BE2C (cell line): ENCODE data around the gene FAT3.

Source experiments
- DNase-seq: peaks from one replicate; pipeline ENCODE4 v3.0.0-alpha.2; 2020
- H3K27me3 ChIP-seq: fragments of 250-450 bp; sonication (Bioruptor Pico); 2 replicates; pipeline ENCODE4 v1.5.1; 2020; ENCODE audit warnings: mild to moderate bottlenecking
- H3K36me3 ChIP-seq: fragments of 250-450 bp; sonication (Bioruptor Pico); 2 replicates; pipeline ENCODE4 v1.5.1; 2020; ENCODE audit warnings: mild to moderate bottlenecking
- H3K4me1 ChIP-seq: fragments of 250-450 bp; sonication (Bioruptor Pico); 2 replicates; pipeline ENCODE4 v1.5.1; 2020
- H3K4me3 ChIP-seq: 2 replicates; pipeline ENCODE4 v1.5.1; 2011; ENCODE audit warnings: low read depth, low read length
- H3K9me3 ChIP-seq: fragments of 250-450 bp; sonication (Bioruptor Pico); 2 replicates; pipeline ENCODE4 v1.5.1; 2020
- TF ChIP-seq, protein P1 (sequence below): IDR thresholded peaks from 2 replicates; pipeline ENCODE4 v1.5.1; 2012; ENCODE audit warnings: mild to moderate bottlenecking, low read depth, low read length

FAT3 gene

DNA sequence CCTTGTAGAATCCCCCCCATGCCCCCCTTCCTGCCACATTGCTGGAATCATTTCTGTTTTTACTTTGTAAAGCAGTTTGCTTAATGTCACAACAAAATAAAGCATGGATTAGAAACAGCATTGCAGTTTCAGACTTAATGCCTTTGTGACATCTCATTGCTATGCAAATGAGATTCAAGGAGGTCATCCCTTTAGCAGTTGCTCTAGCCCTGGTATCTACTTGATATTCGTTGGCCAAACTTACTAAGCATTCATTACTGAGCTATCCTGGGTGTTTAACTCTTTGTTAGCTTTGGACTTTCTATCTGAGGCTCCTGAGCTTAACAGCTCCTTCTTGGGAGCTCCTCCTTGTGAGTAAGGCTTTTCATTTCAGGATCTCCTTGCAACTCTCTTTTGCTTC, 16.3 kb downstream of the FAT3 start:
- Histone ChIP-seq H3K36me3 (no peaks in the 10 kb centered on the region), H3K27me3 (no peaks in the 10 kb centered on the region), H3K9me3 (no peaks in the 10 kb centered on the region), H3K4me3 (no peak overlapping the region), H3K4me1 (peaks cover 9% of the 10 kb centered on the region; the same call in 1 of the 2 replicates)
- no peak for DNase-seq
- TF ChIP-seq, protein P1, sequence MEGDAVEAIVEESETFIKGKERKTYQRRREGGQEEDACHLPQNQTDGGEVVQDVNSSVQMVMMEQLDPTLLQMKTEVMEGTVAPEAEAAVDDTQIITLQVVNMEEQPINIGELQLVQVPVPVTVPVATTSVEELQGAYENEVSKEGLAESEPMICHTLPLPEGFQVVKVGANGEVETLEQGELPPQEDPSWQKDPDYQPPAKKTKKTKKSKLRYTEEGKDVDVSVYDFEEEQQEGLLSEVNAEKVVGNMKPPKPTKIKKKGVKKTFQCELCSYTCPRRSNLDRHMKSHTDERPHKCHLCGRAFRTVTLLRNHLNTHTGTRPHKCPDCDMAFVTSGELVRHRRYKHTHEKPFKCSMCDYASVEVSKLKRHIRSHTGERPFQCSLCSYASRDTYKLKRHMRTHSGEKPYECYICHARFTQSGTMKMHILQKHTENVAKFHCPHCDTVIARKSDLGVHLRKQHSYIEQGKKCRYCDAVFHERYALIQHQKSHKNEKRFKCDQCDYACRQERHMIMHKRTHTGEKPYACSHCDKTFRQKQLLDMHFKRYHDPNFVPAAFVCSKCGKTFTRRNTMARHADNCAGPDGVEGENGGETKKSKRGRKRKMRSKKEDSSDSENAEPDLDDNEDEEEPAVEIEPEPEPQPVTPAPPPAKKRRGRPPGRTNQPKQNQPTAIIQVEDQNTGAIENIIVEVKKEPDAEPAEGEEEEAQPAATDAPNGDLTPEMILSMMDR = no peak

DNA sequence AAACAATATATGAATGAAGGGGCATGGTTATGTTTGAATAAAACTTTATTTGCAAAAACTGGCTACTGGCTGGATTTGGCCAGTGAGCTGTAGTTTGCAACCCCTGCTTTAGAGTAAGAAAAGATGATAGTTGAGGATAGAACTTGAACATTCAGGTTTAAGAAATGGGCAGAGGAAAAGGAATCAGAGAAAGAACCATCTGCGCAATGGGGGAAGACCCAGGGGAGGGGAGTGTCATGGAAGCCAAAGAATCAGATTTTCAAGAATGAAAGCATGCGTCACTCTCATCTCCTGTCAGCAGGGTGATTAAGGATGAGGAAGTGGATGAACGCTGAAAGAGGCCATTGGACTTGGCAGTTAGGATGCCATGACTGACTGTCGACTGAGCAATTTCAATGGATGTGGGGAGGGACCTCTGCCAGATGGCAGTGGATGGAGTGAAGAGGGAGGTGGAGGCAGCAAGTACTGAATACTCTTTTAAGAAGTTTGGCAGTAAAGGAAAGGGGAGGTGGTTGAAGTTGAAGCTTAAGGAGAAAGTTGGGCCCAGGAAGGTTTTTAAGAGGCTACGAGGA, 21.2 kb downstream of the FAT3 start:
- Histone ChIP-seq H3K36me3 (no peaks in the 10 kb centered on the region), H3K27me3 (no peaks in the 10 kb centered on the region), H3K9me3 (no peaks in the 10 kb centered on the region), H3K4me3 (no peak overlapping the region), H3K4me1 (0 out of 2 replicates have a peak, but pooled peaks cover 4% of the 10 kb centered on the region)
- TF ChIP-seq, protein P1 = no peak
- DNase-seq = no peak

DNA sequence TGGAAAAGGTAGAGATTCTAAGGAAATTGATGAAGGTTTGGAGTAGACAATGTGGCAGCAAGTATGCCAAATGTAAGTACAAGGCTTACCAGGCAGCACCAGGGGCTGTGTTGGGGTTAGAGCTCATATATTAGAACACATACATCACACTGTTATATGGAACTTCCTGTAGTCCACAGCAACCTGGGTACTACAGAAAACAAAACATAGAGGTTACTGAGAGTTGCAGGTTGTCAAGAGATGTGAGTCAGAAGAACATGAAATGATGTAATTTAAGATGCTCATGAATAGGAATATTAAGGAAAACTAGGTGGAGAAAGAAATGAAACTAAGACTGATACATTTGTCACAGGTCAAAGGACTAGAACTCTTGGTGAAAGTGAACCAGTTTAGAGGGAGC, 22.0 kb downstream of the FAT3 start:
- DNase-seq = no peak

DNA sequence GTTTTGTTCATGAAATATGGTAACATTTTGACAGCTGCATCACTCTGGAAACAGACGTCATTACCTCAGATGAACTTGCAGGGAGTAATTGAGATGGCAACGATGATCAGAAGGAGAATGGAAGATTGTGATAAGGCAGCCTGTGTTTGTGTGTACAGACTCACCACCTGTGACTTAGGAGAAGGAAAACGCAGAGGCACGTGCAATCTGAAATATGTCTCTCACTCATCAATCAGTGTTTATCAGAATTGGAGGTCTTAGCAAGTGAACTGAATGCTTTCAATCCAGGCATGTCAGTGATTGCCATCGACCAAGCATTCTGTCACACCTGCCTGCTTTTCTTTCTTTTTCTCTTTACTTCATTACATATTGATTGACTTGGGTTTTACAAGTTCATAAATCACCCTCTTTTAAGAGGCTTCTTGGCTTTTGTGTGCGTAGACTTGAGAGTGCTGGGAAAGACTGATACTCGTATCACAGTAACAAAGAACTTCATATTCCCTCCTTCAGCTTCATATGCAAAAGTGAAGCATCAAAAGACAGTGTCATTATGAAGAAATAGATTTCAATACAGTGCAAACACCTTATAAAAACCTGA, 24.6 kb downstream of the FAT3 start:
- Histone ChIP-seq H3K27me3 (no peaks in the 10 kb centered on the region), H3K9me3 (no peaks in the 10 kb centered on the region), H3K36me3 (no peaks in the 10 kb centered on the region), H3K4me1 (0 out of 2 replicates have a peak, but pooled peaks cover 4% of the 10 kb centered on the region), H3K4me3 (no peak overlapping the region)
- TF ChIP-seq, protein P1 = no peak
- no peak for DNase-seq

More for the DNA sequence above, 22.0 kb downstream of the FAT3 start:
- H3K9me3 ChIP-seq = no peaks in the 10 kb centered on the region
- H3K4me3 ChIP-seq = no peak overlapping the region
- TF ChIP-seq, protein P1 = no peak
- 0 out of 2 replicates have a peak, but pooled peaks cover 4% of the 10 kb centered on the region for H3K4me1 ChIP-seq
- no peaks in the 10 kb centered on the region for H3K27me3 ChIP-seq
- H3K36me3 ChIP-seq = no peaks in the 10 kb centered on the region

DNA sequence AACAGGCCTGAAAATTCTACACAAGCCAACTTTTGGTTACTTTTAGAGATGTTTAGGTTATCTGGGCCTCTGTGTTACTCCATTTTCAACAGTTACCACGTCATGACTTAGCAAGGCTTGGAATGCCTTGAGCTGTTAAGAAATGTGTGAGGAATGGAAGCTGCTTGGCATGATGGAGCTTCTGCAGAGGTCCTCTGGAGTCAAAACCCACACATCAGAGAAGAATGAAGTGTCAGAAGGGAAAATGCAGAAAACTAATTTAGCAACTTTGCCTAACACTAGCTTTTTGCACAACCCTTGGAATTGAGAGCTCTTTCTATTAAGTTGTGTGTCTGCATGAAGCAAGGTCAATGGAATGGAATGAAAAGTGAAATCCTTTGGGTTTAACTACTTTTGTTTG, 27.4 kb downstream of the FAT3 start:
- no peaks in the 10 kb centered on the region for H3K9me3 ChIP-seq
- no peaks in the 10 kb centered on the region for H3K27me3 ChIP-seq
- H3K4me1 ChIP-seq = peaks cover 5% of the 10 kb centered on the region; the same call in 1 of the 2 replicates
- TF ChIP-seq, protein P1 = no peak
- DNase-seq = no peak
- no peak overlapping the region for H3K4me3 ChIP-seq
- no peaks in the 10 kb centered on the region for H3K36me3 ChIP-seq

DNA sequence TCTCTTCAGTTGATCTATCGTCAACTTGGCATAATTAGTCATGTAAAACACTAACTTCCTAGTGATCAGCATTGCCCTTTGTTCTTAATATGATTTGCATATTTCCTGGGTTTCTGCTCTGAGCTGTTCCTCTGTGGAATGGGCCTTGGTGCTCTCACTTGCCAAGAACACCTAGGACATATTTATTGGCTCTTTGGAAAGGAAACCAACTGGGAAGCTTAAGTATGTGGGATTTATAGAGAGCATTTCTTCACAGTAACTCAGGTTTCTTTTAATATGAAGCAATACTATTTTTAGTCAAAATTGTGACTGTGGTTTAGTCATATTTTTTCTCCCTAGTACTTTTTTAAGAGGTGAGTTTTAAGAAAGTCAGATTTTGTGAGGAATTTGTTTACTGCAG, 28.8 kb downstream of the FAT3 start:
- H3K9me3 ChIP-seq = no peaks in the 10 kb centered on the region
- no peak for DNase-seq
- H3K27me3 ChIP-seq = no peaks in the 10 kb centered on the region
- TF ChIP-seq, protein P1 = no peak
- peaks cover 13% of the 10 kb centered on the region for H3K4me1 ChIP-seq
- H3K4me3 ChIP-seq = no peak overlapping the region
- no peaks in the 10 kb centered on the region for H3K36me3 ChIP-seq
